Keratinocyte (primary cell): Measurements from ENCODE around the gene CT55. TPM values are rescaled to one million over a fixed set of nuclear protein-coding genes. Genes with fewer than 3 reads are reported as not detected.
"Not testable (repeated sequence)": the region's sequence is repeated elsewhere in the genome, so short reads cannot be mapped to it uniquely, and the experiment has no call there.

Experiments
- DNase-seq: peaks from one replicate; pipeline ENCODE4 v3.0.0-alpha.2; 2011; ENCODE audit warnings: low read depth, missing footprints, low spot score
- FAIRE-seq: peaks from 2 replicates; lab custom pipeline; 2011; peaks lifted over from hg19 to GRCh38; lab: Jason Lieb, UNC
- H2AFZ ChIP-seq: 2 replicates; pipeline ENCODE4 v1.6.0; 2012; ENCODE audit warnings: low read length, control low read depth, inconsistent platforms; ENCODE audit not compliant: control insufficient read depth
- H3K27ac ChIP-seq: 2 replicates; pipeline ENCODE4 v1.5.1; 2011; ENCODE audit warnings: low read length; ENCODE audit not compliant: control insufficient read depth, insufficient read depth
- H3K27me3 ChIP-seq: 3 replicates; pipeline ENCODE4 v1.6.0; 2011; ENCODE audit warnings: low read length; ENCODE audit not compliant: control insufficient read depth, insufficient read depth; ENCODE audit errors: extremely low read depth
- H3K36me3 ChIP-seq, 2 experiments: 2 replicates in 1 of 2; 3 replicates in 1 of 2; pipeline ENCODE4 v1.5.1; 2011; ENCODE audit warnings: low read length in 2 of 2, mild to moderate bottlenecking in 1 of 2; ENCODE audit not compliant: control insufficient read depth in 2 of 2, insufficient read depth in 2 of 2; ENCODE audit errors: extremely low read depth in 1 of 2
- H3K4me1 ChIP-seq: 3 replicates; pipeline ENCODE4 v1.5.1; 2011; ENCODE audit warnings: low read length; ENCODE audit not compliant: control insufficient read depth, insufficient read depth; ENCODE audit errors: extremely low read depth
- H3K4me2 ChIP-seq: 3 replicates; pipeline ENCODE4 v1.6.0; 2011; ENCODE audit warnings: low read depth, low read length; ENCODE audit not compliant: control insufficient read depth, insufficient read depth; ENCODE audit errors: extremely low read depth
- H3K4me3 ChIP-seq, 3 experiments: fragments of 200-600 bp in 1 of 3; sonication (generic) in 1 of 3; 2 replicates in 2 of 3; 3 replicates in 1 of 3; pipeline ENCODE4 v1.5.1; 2011 to 2016; ENCODE audit warnings: low read length in 3 of 3, mild to moderate bottlenecking in 3 of 3, control low read depth in 2 of 3, inconsistent platforms in 1 of 3, low read depth in 1 of 3, mixed read lengths in 1 of 3, mixed run types in 1 of 3, moderate library complexity in 1 of 3; ENCODE audit not compliant: control insufficient read depth in 2 of 3, insufficient read depth in 2 of 3; ENCODE audit errors: extremely low read depth in 1 of 3
- H3K79me2 ChIP-seq: 2 replicates; pipeline ENCODE4 v1.6.0; 2012; ENCODE audit warnings: low read length; ENCODE audit not compliant: control insufficient read depth, insufficient read depth
- H3K9ac ChIP-seq: 3 replicates; pipeline ENCODE4 v1.6.0; 2011; ENCODE audit warnings: low read length; ENCODE audit not compliant: control insufficient read depth, insufficient read depth; ENCODE audit errors: extremely low read depth
- H3K9me1 ChIP-seq: 3 replicates; pipeline ENCODE4 v1.6.0; 2011; ENCODE audit warnings: low read length; ENCODE audit not compliant: control insufficient read depth, insufficient read depth; ENCODE audit errors: extremely low read depth
- H3K9me3 ChIP-seq: 2 replicates; pipeline ENCODE4 v1.5.1; 2012; ENCODE audit warnings: low read depth, low read length; ENCODE audit not compliant: control insufficient read depth
- H4K20me1 ChIP-seq: 3 replicates; pipeline ENCODE4 v1.6.0; 2011; ENCODE audit warnings: low read length; ENCODE audit not compliant: control insufficient read depth, insufficient read depth; ENCODE audit errors: extremely low read depth
- EZH2 ChIP-seq: IDR thresholded peaks from one replicate; pipeline ENCODE4 v1.6.1; 2012; ENCODE audit warnings: inconsistent platforms, mild to moderate bottlenecking, low read length, moderate library complexity
- dilution Hi-C: fragments of 300-500 bp; cut with MboI; formaldehyde crosslinking; loops from one replicate; pipeline ENCODE4 v1.7.0; 2020; ENCODE audit warnings: low sequenced_read_pairs; ENCODE audit not compliant: extremely low pct_ligation_motif_present
- polyA plus RNA-seq, 5 experiments: library from polyadenylated mRNA; depleted of rRNA in 3 of 5; stranded (reverse) in 3 of 5; stranded (forward) in 1 of 5; unstranded in 1 of 5; fragments of >200 nt; gene quantifications; 1 replicate in 1 of 5; 2 replicates in 3 of 5; 3 replicates in 1 of 5; pipeline versions ENCODE4 v1.2.1 to v1.2.3, GENCODE V29; 2011 to 2012; ENCODE audit warnings: missing spikeins in 2 of 5, low read depth in 1 of 5, low replicate concordance in 1 of 5
- TF ChIP-seq, protein P1 (sequence below), 3 experiments: IDR thresholded peaks in 1 of 3; conservative IDR thresholded peaks in 1 of 3; optimal IDR thresholded peaks in 1 of 3; 2 replicates in 2 of 3; 3 replicates in 1 of 3; pipeline versions ENCODE3 to v1.5.1; 2011; ENCODE audit warnings: low read length in 3 of 3, mild to moderate bottlenecking in 3 of 3, moderate library complexity in 2 of 3, control low read depth in 1 of 3, inconsistent platforms in 1 of 3; ENCODE audit not compliant: insufficient read depth in 2 of 3; ENCODE audit errors: extremely low read depth in 1 of 3

The CT55 gene
- polyA plus RNA-seq, 1 donor (not counting 4 experiments of a cell fraction or from before 2014, with no cell fraction given), result not detected

- Histone ChIP-seq H3K27ac (no peak overlapping the region), H3K9me3 (peaks cover 2% of the 10 kb centered on the region), H3K4me2 (no peak overlapping the region), H4K20me1 (no peaks in the 10 kb centered on the region), H3K9ac (no peak overlapping the region), H3K79me2 (no peaks in the 10 kb centered on the region), H3K36me3 (no peaks in the 10 kb centered on the region), H2AFZ (no peak overlapping the region), H3K4me3 (no peak overlapping the region), H3K27me3 (no peaks in the 10 kb centered on the region), H3K9me1 (no peaks in the 10 kb centered on the region), H3K4me1 (no peaks in the 10 kb centered on the region)
- DNase-seq, result no peak
- dilution Hi-C loops, result no loop called here
- TF ChIP-seq, protein P1, sequence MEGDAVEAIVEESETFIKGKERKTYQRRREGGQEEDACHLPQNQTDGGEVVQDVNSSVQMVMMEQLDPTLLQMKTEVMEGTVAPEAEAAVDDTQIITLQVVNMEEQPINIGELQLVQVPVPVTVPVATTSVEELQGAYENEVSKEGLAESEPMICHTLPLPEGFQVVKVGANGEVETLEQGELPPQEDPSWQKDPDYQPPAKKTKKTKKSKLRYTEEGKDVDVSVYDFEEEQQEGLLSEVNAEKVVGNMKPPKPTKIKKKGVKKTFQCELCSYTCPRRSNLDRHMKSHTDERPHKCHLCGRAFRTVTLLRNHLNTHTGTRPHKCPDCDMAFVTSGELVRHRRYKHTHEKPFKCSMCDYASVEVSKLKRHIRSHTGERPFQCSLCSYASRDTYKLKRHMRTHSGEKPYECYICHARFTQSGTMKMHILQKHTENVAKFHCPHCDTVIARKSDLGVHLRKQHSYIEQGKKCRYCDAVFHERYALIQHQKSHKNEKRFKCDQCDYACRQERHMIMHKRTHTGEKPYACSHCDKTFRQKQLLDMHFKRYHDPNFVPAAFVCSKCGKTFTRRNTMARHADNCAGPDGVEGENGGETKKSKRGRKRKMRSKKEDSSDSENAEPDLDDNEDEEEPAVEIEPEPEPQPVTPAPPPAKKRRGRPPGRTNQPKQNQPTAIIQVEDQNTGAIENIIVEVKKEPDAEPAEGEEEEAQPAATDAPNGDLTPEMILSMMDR (optimal IDR thresholded peaks at IDR 0.05 in 1 of 3, IDR thresholded peaks at IDR 0.05 in 1 of 3, conservative IDR thresholded peaks at IDR 0.05 in 1 of 3; ENCODE audit: extremely low read depth in 1 of 3, insufficient read depth in 2 of 3, low read length in 3 of 3), result no peak
- no peak for TF ChIP-seq EZH2
- no peak for FAIRE-seq
Measured at GRCh38 chrX:135168486-135168885, 2.7 kb downstream of the CT55 start.

GRCh38 chrX:135154688-135155087 is 16.5 kb downstream of the CT55 start:
- H3K9me1 ChIP-seq, H3K27me3 ChIP-seq, H2AFZ ChIP-seq, H3K4me3 ChIP-seq, H3K36me3 ChIP-seq, H3K9me3 ChIP-seq, H3K4me2 ChIP-seq, dilution Hi-C loops, H3K79me2 ChIP-seq, H3K27ac ChIP-seq, FAIRE-seq, DNase-seq, H3K9ac ChIP-seq, H4K20me1 ChIP-seq, H3K4me1 ChIP-seq: not testable (repeated sequence)

DNA sequence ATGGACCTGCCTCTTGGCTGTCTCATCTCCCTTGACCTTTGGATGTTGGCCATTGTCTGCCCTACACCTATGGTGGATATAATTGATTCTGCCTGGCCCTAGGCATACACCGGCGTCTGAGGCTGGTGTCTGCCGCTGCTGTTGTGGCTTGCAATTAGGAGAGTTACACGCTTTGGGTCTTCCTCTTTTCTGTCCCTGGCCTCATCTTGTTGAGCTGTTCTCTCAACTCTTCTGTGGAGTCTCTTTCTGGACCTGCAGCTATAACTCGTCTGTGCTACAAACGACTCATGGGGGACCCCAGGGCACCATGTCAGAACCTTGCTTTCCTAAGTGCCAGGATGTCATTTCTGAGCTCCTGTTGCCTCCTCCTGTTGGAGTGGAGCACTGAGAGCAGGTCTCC is 45.1 kb downstream of the CT55 start:
- H2AFZ ChIP-seq, H3K9me1 ChIP-seq, FAIRE-seq, H3K4me3 ChIP-seq, H3K9ac ChIP-seq, H3K27me3 ChIP-seq, DNase-seq, H3K4me1 ChIP-seq, H3K4me2 ChIP-seq, H3K36me3 ChIP-seq, H3K27ac ChIP-seq, H3K9me3 ChIP-seq, H4K20me1 ChIP-seq, H3K79me2 ChIP-seq, dilution Hi-C loops: not testable (repeated sequence)

- DNase-seq, FAIRE-seq, H3K9me1 ChIP-seq, H3K4me3 ChIP-seq, H3K36me3 ChIP-seq, H4K20me1 ChIP-seq, H3K79me2 ChIP-seq, H3K9me3 ChIP-seq, H3K27me3 ChIP-seq, H3K4me2 ChIP-seq, H3K4me1 ChIP-seq, dilution Hi-C loops, H2AFZ ChIP-seq, H3K27ac ChIP-seq, H3K9ac ChIP-seq: not testable (repeated sequence)
Measured at GRCh38 chrX:135120056-135120576, 51.1 kb downstream of the CT55 start, which contains the start of gene ETDB. TSS of gene ETDB (minus strand) at chrX:135120526. CDS start at chrX:135119261, 1,265 bp downstream.
